ENCODE data around the gene IQCM.

The IQCM gene

GRCh38 chr4:149768477-149768876, 47.2 kb downstream of the IQCM start:
- no peak for DNase-seq (ENCODE audit: low read depth in 2 of 2)

- DNase-seq (ENCODE audit: low read depth in 2 of 2), result no peak
Measured at GRCh38 chr4:149766135-149766534, 49.5 kb downstream of the IQCM start.

- peak; percentile 53 to 63 for DNase-seq (ENCODE audit: low read depth in 2 of 2)
Measured at GRCh38 chr4:149765630-149766029, 50.0 kb downstream of the IQCM start.

GRCh38 chr4:149755969-149756368, 59.7 kb downstream of the IQCM start:
- no peak for DNase-seq (ENCODE audit: low read depth in 2 of 2)

- peak; percentile 8 to 11 for DNase-seq (ENCODE audit: low read depth in 2 of 2)
Measured at GRCh38 chr4:149754526-149754925, 61.1 kb downstream of the IQCM start.

GRCh38 chr4:149752729-149753128, 62.9 kb downstream of the IQCM start:
- DNase-seq (ENCODE audit: low read depth in 2 of 2), result no peak

GRCh38 chr4:149751174-149751573, 64.5 kb downstream of the IQCM start:
- no peak for DNase-seq (ENCODE audit: low read depth in 2 of 2)

- no peak for DNase-seq (ENCODE audit: low read depth in 2 of 2)
Measured at GRCh38 chr4:149749784-149750183, 65.9 kb downstream of the IQCM start.

GRCh38 chr4:149747646-149748045, 68.0 kb downstream of the IQCM start:
- DNase-seq (ENCODE audit: low read depth in 2 of 2), result no peak

GRCh38 chr4:149746276-149746675, 69.4 kb downstream of the IQCM start:
- no peak for DNase-seq (ENCODE audit: low read depth in 2 of 2)

- DNase-seq (ENCODE audit: low read depth in 2 of 2), result no peak
Measured at GRCh38 chr4:149741186-149741831, 74.3 kb downstream of the IQCM start.

- no peak for DNase-seq (ENCODE audit: low read depth in 2 of 2)
Measured at GRCh38 chr4:149738156-149738555, 77.5 kb downstream of the IQCM start.

GRCh38 chr4:149735796-149736195, 79.8 kb downstream of the IQCM start:
- DNase-seq (ENCODE audit: low read depth in 2 of 2), result no peak

GRCh38 chr4:149728444-149728843, 87.2 kb downstream of the IQCM start:
- no peak for DNase-seq (ENCODE audit: low read depth in 2 of 2)

- no peak for DNase-seq (ENCODE audit: low read depth in 2 of 2)
Measured at GRCh38 chr4:149727663-149728062, 88.0 kb downstream of the IQCM start.

- no peak for DNase-seq (ENCODE audit: low read depth in 2 of 2)
Measured at GRCh38 chr4:149723065-149723464, 92.6 kb downstream of the IQCM start.

GRCh38 chr4:149719806-149720205, 95.8 kb downstream of the IQCM start:
- no peak for DNase-seq (ENCODE audit: low read depth in 2 of 2)

GRCh38 chr4:149719357-149719756, 96.3 kb downstream of the IQCM start:
- no peak for DNase-seq (ENCODE audit: low read depth in 2 of 2)

- DNase-seq (ENCODE audit: low read depth in 2 of 2), result no peak
Measured at GRCh38 chr4:149718500-149718899, 97.1 kb downstream of the IQCM start.

GRCh38 chr4:149716728-149717127, 98.9 kb downstream of the IQCM start:
- no peak for DNase-seq (ENCODE audit: low read depth in 2 of 2)

- DNase-seq (ENCODE audit: low read depth in 2 of 2), result no peak
Measured at GRCh38 chr4:149715822-149716585, 99.6 kb downstream of the IQCM start.

GRCh38 chr4:149713031-149713430, 102.6 kb downstream of the IQCM start:
- DNase-seq (ENCODE audit: low read depth in 2 of 2), result no peak

- DNase-seq (ENCODE audit: low read depth in 2 of 2), result no peak
Measured at GRCh38 chr4:149711593-149712365, 103.9 kb downstream of the IQCM start.

Data from fibroblast of skin of left quadriceps (primary cell).